GM12865 (cell line): ENCODE data around the gene FMNL1.

Experiments
- DNase-seq: peaks from one replicate; pipeline ENCODE4 v3.0.0; 2010; ENCODE audit warnings: low read depth
- H3K4me3 ChIP-seq: 2 replicates; pipeline ENCODE4 v1.5.1; 2011; ENCODE audit warnings: mild to moderate bottlenecking, low read depth, low read length, control low read depth
- TF ChIP-seq, protein P1 (sequence below): IDR thresholded peaks from 2 replicates; pipeline ENCODE4 v1.5.1; 2011; ENCODE audit warnings: low read length, control low read depth, low read depth, inconsistent platforms; ENCODE audit not compliant: insufficient read depth; ENCODE audit errors: missing control alignments

FMNL1 gene

GRCh38 chr17:45227101-45227925 is 5.6 kb downstream of the FMNL1 start:
- peak overlapping the region; percentile 96 for H3K4me3 ChIP-seq
- TF ChIP-seq, protein P1, sequence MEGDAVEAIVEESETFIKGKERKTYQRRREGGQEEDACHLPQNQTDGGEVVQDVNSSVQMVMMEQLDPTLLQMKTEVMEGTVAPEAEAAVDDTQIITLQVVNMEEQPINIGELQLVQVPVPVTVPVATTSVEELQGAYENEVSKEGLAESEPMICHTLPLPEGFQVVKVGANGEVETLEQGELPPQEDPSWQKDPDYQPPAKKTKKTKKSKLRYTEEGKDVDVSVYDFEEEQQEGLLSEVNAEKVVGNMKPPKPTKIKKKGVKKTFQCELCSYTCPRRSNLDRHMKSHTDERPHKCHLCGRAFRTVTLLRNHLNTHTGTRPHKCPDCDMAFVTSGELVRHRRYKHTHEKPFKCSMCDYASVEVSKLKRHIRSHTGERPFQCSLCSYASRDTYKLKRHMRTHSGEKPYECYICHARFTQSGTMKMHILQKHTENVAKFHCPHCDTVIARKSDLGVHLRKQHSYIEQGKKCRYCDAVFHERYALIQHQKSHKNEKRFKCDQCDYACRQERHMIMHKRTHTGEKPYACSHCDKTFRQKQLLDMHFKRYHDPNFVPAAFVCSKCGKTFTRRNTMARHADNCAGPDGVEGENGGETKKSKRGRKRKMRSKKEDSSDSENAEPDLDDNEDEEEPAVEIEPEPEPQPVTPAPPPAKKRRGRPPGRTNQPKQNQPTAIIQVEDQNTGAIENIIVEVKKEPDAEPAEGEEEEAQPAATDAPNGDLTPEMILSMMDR: no peak
- peak; percentile 90 for DNase-seq

- TF ChIP-seq, protein P1: no peak
- DNase-seq: peak; percentile 43
- H3K4me3 ChIP-seq: peak overlapping the region; percentile 96
Observed at GRCh38 chr17:45227926-45228762, 6.5 kb downstream of the FMNL1 start.

DNA sequence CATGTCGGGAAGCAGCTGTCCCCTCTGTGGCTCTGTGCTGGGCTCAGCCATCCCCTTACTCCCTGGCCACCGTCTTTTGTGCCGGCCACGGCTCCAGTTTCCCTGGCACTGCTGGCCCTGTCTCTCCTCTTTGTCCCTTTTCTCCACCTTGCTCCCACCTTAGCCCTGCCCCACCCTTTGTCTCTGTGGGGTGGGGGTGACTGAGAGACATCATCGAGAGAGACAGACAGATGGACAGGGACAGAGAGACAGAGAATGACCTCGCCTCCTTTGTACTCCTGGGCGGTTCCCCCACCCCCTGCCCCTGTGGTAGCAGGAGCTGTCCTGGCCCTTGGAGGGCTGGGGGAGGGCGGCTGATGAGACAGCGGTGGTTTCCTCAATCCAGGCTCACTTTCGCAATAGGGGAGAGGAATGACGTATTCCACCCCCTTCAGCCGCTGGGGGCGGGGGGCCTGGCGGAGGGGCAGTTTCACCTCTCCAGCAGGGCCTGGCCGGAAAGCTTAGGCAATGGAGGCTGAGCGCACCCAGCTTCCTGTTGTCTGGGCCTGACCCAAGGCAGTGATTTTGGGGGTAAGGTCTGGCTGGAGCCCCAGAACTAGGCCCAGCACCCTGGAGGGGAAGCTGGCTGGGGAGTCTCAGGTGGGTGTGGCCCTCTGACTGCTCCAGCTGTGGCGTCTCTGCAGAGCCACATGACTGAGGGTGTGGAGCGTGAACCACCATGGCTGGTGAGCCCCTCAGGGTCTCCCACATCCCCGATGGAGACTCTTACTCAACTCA is 7.3 kb downstream of the FMNL1 start:
- peak; percentile 94 for DNase-seq
- peak overlapping the region; percentile 96 for H3K4me3 ChIP-seq
- TF ChIP-seq, protein P1: no peak

- peak; percentile 63 for DNase-seq
- no peak overlapping the region for H3K4me3 ChIP-seq
- TF ChIP-seq, protein P1: no peak
Observed at GRCh38 chr17:45229681-45230409, 8.2 kb downstream of the FMNL1 start.

DNA sequence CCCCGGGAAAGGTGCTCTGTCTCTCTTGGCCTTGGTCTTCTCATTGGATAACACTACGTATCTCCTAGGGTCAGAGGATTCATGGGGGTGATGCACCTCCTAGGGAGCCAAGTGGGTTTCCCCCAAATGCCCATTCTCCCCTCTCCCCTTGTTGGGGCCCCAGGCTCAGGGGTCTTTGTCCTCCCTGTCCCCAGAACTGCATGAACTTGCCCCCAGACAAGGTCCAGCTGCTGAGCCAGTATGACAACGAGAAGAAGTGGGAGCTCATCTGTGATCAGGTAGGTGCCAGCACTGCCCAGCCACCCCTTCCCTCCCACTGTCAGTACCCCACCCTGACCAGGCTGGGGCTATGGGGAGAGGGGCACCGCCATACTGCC is 8.7 kb downstream of the FMNL1 start:
- TF ChIP-seq, protein P1: no peak
- DNase-seq: no peak
- no peak overlapping the region for H3K4me3 ChIP-seq
